D721Med (cell line): Measurements from ENCODE around the gene ZCCHC12.
"Not testable (repeated sequence)": the region's sequence is repeated elsewhere in the genome, so short reads cannot be mapped to it uniquely, and the experiment has no call there.

Experiments
- DNase-seq: peaks from one replicate; pipeline ENCODE4 v3.0.0; 2011; ENCODE audit warnings: low spot score; ENCODE audit not compliant: insufficient read length
- FAIRE-seq: peaks from 2 replicates; lab custom pipeline; 2011; peaks lifted over from hg19 to GRCh38; lab: Jason Lieb, UNC
- CTCF ChIP-seq: IDR thresholded peaks from 2 replicates; pipeline ENCODE4 v1.5.1; 2012; ENCODE audit warnings: mild to moderate bottlenecking, control low read depth; ENCODE audit not compliant: insufficient read depth; ENCODE audit errors: missing control alignments

The ZCCHC12 gene

GRCh38 chrX:118807151-118808017, 16.2 kb upstream of the ZCCHC12 start:
- DNase-seq (no peak), FAIRE-seq (peak; percentile 68)
- peak; percentile 57 for TF ChIP-seq CTCF

- DNase-seq, FAIRE-seq: not testable (repeated sequence)
Measured at GRCh38 chrX:118817257-118817656, 6.4 kb upstream of the ZCCHC12 start.

GRCh38 chrX:118824173-118824730, 628 bp downstream of the ZCCHC12 start:
- no peak for TF ChIP-seq CTCF

GRCh38 chrX:118825227-118825626, 1.6 kb downstream of the ZCCHC12 start:
- DNase-seq (no peak), FAIRE-seq (no peak)
- TF ChIP-seq CTCF = no peak

More at GRCh38 chrX:118824173-118824730, 628 bp downstream of the ZCCHC12 start:
- DNase-seq = no peak
- FAIRE-seq = no peak

- peak; percentile 21 for TF ChIP-seq CTCF
- FAIRE-seq = no peak
- peak; percentile 53 for DNase-seq
Measured at GRCh38 chrX:118839334-118839958, 15.8 kb downstream of the ZCCHC12 start.

GRCh38 chrX:118847676-118848075, 24.1 kb downstream of the ZCCHC12 start:
- TF ChIP-seq CTCF = peak; percentile 55
- DNase-seq = peak; percentile 34
- FAIRE-seq = no peak

- DNase-seq (no peak), FAIRE-seq (no peak)
- TF ChIP-seq CTCF = no peak
Measured at GRCh38 chrX:118853596-118853995, 30.0 kb downstream of the ZCCHC12 start.
